Uterus (tissue), 2 donors: ENCODE measurements around the gene MARCHF6.

Experiments used
- CTCF ChIP-seq, 4 experiments: fragments of 200-600 bp in 2 of 4; fragments of 450-650 bp in 2 of 4; sonication (generic) in 2 of 4; IDR thresholded peaks; one replicate each; pipeline ENCODE4 v1.5.1; 2016 to 2019; ENCODE audit warnings: antibody characterized with exemption in 4 of 4, mild to moderate bottlenecking in 2 of 4, moderate library complexity in 1 of 4
- POLR2A ChIP-seq, 2 donors: fragments of 450-650 bp; IDR thresholded peaks; one replicate each; pipeline ENCODE4 v1.6.1; 2016; ENCODE audit warnings: antibody characterized with exemption in 2 of 2, mild to moderate bottlenecking in 1 of 2, moderate library complexity in 1 of 2

- TF ChIP-seq POLR2A (IDR thresholded peaks at IDR 0.05): no peak
- TF ChIP-seq CTCF (IDR thresholded peaks at IDR 0.05): no peak
Measured at GRCh38 chr5:10306806-10307205, 46.7 kb upstream of the MARCHF6 start.
